Psoas muscle (tissue), 8 donors: Measurements from ENCODE around the gene SPEN. TPM values are rescaled to one million over a fixed set of nuclear protein-coding genes. Genes with fewer than 3 reads are reported as not detected.
A peak's percentile ranks its signal among the peaks of the same experiment; 100 is the strongest.

Experiments used
- ATAC-seq, 4 donors: fragments of 200-7000 bp; cut with Tn5 transposase; one replicate each; pipeline ENCODE4 v1.9.1; 2020; ENCODE audit warnings: moderate library complexity in 3 of 4, mild to moderate bottlenecking in 2 of 4
- DNase-seq, 2 donors: peaks; one replicate each; pipeline ENCODE4 v3.0.0-alpha.2; 2020
- H3K27ac ChIP-seq: fragments of 200-600 bp; one replicate; pipeline ENCODE4 v1.8.0; 2022
- H3K27me3 ChIP-seq, 3 donors: fragments of 200-600 bp in 1 of 3; one replicate each; pipeline versions ENCODE4 v1.6.1 to v1.8.0; 2013 to 2022; ENCODE audit warnings: low read length in 2 of 3, mild to moderate bottlenecking in 2 of 3, moderate library complexity in 1 of 3; ENCODE audit not compliant: insufficient read depth in 3 of 3
- H3K36me3 ChIP-seq, 2 donors: fragments of 200-600 bp in 1 of 2; one replicate each; pipeline versions ENCODE4 v1.6.1 to v1.8.0; 2013 to 2022; ENCODE audit warnings: low read depth in 1 of 2, mild to moderate bottlenecking in 1 of 2, moderate library complexity in 1 of 2; ENCODE audit not compliant: insufficient read depth in 1 of 2
- H3K4me1 ChIP-seq: fragments of 200-600 bp; one replicate; pipeline ENCODE4 v1.8.0; 2022
- H3K4me3 ChIP-seq: fragments of 200-600 bp; one replicate; pipeline ENCODE4 v1.8.0; 2022; ENCODE audit warnings: mild to moderate bottlenecking
- H3K9me3 ChIP-seq: fragments of 200-600 bp; one replicate; pipeline ENCODE4 v1.8.0; 2022
- WGBS, 3 donors: extraction: QIAGEN DNeasy Blood & Tissue Kit; methylation state at CpG; one replicate each; pipeline versions ENCODE4 v1.1.6 to v1.1.7; 2013; 5-methylcytosine and 5-hydroxymethylcytosine counted together
- intact Hi-C, 2 donors: fragments of 100-400 bp; cut with DNase I; formaldehyde crosslinking; loops; one replicate each; pipeline versions ENCODE4 v1.11.0 to v1.14.2; 2022
- polyA plus RNA-seq, 3 donors: library from polyadenylated mRNA; stranded (reverse); fragments of 200-250 nt; gene quantifications; one replicate each; pipeline ENCODE4 v1.2.3, GENCODE V29; 2013
- total RNA-seq, 4 donors: library from RNA; stranded (reverse); fragmentation: NEBNext Ultra II Directional in 2 of 4; extraction: Animal tissue kit (Norgen Biotek cat#: 25700) in 2 of 4; gene quantifications; one replicate each; pipeline versions ENCODE4 v1.2.1 to v1.2.4, GENCODE V29; 2021 to 2023
- TF ChIP-seq, protein P1 (sequence below): fragments of 200-600 bp; IDR thresholded peaks from one replicate; pipeline ENCODE4 v1.8.0; 2022; ENCODE audit warnings: antibody characterized with exemption
- donor health status: healthy with polysubstance abuse.
- donor health status: DM: no; HTN: no; CAD: no; lungs with moderate emphysema.
- donor health status: Bipolar disorder and iron deficiency.
- donor health status: healthy.
- donor health status: DM: yes; HTN: yes; CAD: no.
- donor health status: DM: no; HTN: no; CAD: no.
- donor health status: DM: no; HTN: no; CAD: no.
- donor health status: DM: yes; HTN: yes; CAD: no.

SPEN gene
- total and polyA plus RNA-seq, 7 donors: 10.2 to 46.5 (median 38.3) TPM

DNA sequence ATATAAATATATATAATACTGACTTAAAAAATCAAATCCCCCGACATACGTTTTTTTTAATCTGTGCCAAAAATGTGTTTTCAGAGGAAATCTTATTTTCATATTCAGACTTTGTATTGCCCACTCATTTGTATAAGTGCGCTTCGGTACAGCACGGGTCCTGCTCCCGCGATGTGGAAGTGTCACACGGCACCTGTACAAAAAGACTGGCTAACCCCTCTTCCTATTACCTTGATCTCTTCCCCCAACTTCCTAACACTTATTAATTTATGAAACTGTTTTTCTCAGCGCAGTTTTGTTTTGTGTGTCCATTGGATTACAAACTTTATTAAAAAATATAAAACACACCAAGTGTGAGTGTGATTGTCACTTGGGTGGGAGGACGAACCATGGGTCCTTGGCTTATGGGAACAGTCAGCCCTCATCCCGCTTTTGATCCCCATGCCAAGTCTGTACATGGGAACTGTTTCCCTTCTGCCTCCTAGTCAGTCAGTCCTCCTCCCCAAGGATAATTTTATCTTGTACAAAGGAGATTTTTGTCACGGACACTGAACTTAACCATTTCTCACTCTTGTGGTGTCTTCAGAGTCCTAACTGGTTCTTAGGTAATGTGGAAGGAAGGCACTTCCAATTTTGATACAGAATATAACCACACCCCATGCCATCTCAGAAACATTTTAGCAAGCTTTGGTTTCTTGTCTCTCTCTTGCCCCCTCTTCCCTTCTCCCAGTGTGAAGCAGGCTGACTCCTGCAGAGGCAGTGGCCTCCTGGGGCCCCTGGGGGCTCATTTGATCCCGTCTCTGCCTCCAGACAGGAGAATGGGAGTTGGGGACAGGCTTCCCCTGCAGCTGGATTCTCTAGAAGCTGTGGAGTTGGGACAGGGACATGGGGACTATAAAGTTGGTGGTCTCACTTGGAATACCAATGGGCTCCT, 92.9 kb downstream of the SPEN start:
- Histone ChIP-seq H3K27me3 (no peaks in the 10 kb centered on the region), H3K4me1 (peaks cover 17% of the 10 kb centered on the region), H3K36me3 (peaks cover 6 to 99% of the 10 kb centered on the region in 2 donors), H3K4me3 (no peak overlapping the region), H3K9me3 (no peaks in the 10 kb centered on the region), H3K27ac (peak overlapping the region; percentile 81)
- intact Hi-C loops: no loop called here
- DNase-seq: no peak
- TF ChIP-seq, protein P1, sequence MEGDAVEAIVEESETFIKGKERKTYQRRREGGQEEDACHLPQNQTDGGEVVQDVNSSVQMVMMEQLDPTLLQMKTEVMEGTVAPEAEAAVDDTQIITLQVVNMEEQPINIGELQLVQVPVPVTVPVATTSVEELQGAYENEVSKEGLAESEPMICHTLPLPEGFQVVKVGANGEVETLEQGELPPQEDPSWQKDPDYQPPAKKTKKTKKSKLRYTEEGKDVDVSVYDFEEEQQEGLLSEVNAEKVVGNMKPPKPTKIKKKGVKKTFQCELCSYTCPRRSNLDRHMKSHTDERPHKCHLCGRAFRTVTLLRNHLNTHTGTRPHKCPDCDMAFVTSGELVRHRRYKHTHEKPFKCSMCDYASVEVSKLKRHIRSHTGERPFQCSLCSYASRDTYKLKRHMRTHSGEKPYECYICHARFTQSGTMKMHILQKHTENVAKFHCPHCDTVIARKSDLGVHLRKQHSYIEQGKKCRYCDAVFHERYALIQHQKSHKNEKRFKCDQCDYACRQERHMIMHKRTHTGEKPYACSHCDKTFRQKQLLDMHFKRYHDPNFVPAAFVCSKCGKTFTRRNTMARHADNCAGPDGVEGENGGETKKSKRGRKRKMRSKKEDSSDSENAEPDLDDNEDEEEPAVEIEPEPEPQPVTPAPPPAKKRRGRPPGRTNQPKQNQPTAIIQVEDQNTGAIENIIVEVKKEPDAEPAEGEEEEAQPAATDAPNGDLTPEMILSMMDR: no peak
- 88 to 91% (median 90%) methylated on average over 13 of the region's 13 CpGs for WGBS, 3 donors
- no peak for ATAC-seq

- no peak overlapping the region for H3K4me3 ChIP-seq
- no peaks in the 10 kb centered on the region for H3K9me3 ChIP-seq
- TF ChIP-seq, protein P1: no peak
- DNase-seq (no peak), ATAC-seq (peak; percentile 0 to 9 (median 4))
- WGBS, 3 donors: 77 to 85% (median 79%) methylated on average over 13 of the region's 13 CpGs
- H3K27me3 ChIP-seq: no peaks in the 10 kb centered on the region
- H3K36me3 ChIP-seq: peaks cover 7 to 100% of the 10 kb centered on the region in 2 donors
- intact Hi-C loops: no loop called here
- H3K4me1 ChIP-seq: peaks cover 17% of the 10 kb centered on the region
- peak overlapping the region; percentile 81 for H3K27ac ChIP-seq
Measured at GRCh38 chr1:15941044-15941840, 93.7 kb downstream of the SPEN start.

DNA sequence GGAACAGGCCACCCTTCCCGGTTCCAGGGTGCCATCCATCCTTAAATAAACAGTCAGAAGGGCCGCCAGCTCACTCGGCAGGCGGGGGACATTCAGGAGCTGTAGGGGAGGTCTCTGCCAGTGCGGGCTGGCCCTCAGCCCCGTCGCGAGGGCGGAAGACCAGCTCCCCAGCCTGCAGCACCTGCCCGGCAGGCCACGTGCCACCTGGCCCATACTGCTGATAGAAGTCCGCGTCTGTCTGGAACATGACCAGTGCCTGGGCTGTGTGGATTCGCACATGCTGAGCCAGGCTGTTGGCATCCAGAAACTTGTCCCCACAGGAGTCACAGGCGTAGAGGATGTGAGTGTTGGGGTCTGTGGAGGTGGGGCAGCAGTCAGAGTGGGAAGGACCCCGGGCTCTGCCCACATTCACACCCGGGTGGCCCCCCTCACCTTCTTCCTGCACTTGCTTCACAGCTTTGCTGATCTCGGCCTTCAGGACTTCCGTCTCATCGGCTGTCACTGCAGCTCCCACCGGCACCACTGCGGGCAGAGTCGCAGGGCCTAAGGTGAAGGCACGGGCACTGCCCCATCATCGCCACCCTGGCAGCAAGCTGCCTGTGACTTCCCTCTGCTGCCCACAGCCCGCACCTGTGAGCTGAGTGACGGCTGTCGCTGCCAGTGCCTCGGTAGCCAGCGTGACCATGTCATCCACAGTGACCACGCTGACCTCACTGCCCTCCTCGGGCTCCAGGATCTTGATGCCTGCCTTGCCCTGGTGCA, 94.6 kb downstream of the SPEN start:
- H3K9me3 ChIP-seq: no peaks in the 10 kb centered on the region
- 27 to 57% (median 43%) methylated on average over 32 of the region's 32 CpGs for whole genome bisulfite sequencing, 3 donors

More for the DNA sequence above, 94.6 kb downstream of the SPEN start:
- DNase-seq (peak; percentile 78 to 88), ATAC-seq (peak; percentile 81 to 89 (median 88))
- H3K36me3 ChIP-seq: peaks cover 7 to 100% of the 10 kb centered on the region in 2 donors
- TF ChIP-seq, protein P1: no peak
- H3K27ac ChIP-seq: peak overlapping the region; percentile 81
- no peaks in the 10 kb centered on the region for H3K27me3 ChIP-seq
- no peak overlapping the region for H3K4me3 ChIP-seq
- H3K4me1 ChIP-seq: peaks cover 17% of the 10 kb centered on the region
- intact Hi-C loops: no loop called here
